Measurements from ENCODE around the gene KDELR3.

KDELR3 gene

GRCh38 chr22:38505541-38506117 lies 37.7 kb downstream of the KDELR3 start (continued):
- TF ChIP-seq ZNF660 (tag by site-specific recombination; IDR thresholded peaks at IDR 0.05): peak; percentile 54

GRCh38 chr22:38506118-38506962 lies 38.4 kb downstream of the KDELR3 start, which contains the start of gene DDX17:
Gene DDX17 (minus strand): TSS chr22:38506311.
- ChIA-PET POLR2A (interaction anchor here (0.7 to 0.8 kb wide), 2 partner anchors 60 to 338 kb away, joined by 3 read pairs; partner anchors contain the start of gene NPTXR), CTCF (interaction anchor here (0.6 kb wide), 1 partner anchor 35 kb away, joined by 3 read pairs; no protein-coding TSS in a partner anchor)
- peaks cover 19 to 41% of the 10 kb centered on the region in 2 experiments for H3K36me3 ChIP-seq (ENCODE audit: control insufficient read depth in 2 of 2, insufficient read depth in 1 of 2, low read length in 2 of 2)
- H3K4me3 ChIP-seq (ENCODE audit: low read depth, low read length): peak within 1 kb of the TSS; percentile 79
- H3K4me1 ChIP-seq (ENCODE audit: control insufficient read depth, insufficient read depth, low read length): 0 out of 2 replicates have a peak, but pooled peaks cover 5% of the 10 kb centered on the region
- no peaks in the 10 kb centered on the region for H3K9me3 ChIP-seq (ENCODE audit: control insufficient read depth, insufficient read depth, low read depth, low read length)
- peak within 1 kb of the TSS; percentile 100 for H3K27ac ChIP-seq (ENCODE audit: extremely low read depth, low read depth, low read length)
- TF ChIP-seq ZNF274 (IDR thresholded peaks at IDR 0.05; ENCODE audit: low read length) (no peak), ZNF274 (tag by site-specific recombination; IDR thresholded peaks at IDR 0.05; ENCODE audit: borderline replicate concordance) (no peak), ZFP37 (tag by site-specific recombination; IDR thresholded peaks at IDR 0.05) (0 out of 2 replicates have a peak, but pooled peaks have one; percentile 25), TSHZ1 (tag by site-specific recombination; IDR thresholded peaks at IDR 0.05; ENCODE audit: borderline replicate concordance) (no peak), ZNF19 (tag by site-specific recombination; IDR thresholded peaks at IDR 0.05; ENCODE audit: low read depth) (peak; percentile 77), GLI4 (tag by site-specific recombination; IDR thresholded peaks at IDR 0.05) (no peak), ZNF433 (tag by site-specific recombination; IDR thresholded peaks at IDR 0.05; ENCODE audit: low read depth) (no peak), ZNF366 (tag by site-specific recombination; conservative IDR thresholded peaks at IDR 0.05) (peak; percentile 52), ZXDB (tag by site-specific recombination; IDR thresholded peaks at IDR 0.05) (peak; percentile 74), ZNF175 (tag by site-specific recombination; IDR thresholded peaks at IDR 0.05) (no peak), ZNF335 (tag by site-specific recombination; conservative IDR thresholded peaks at IDR 0.05) (peak; percentile 92), ATF2 (tag by site-specific recombination; IDR thresholded peaks at IDR 0.05; ENCODE audit: low read depth) (peak; percentile 6; the same call in 1 of the 2 replicates), PBX3 (CRISPR knock-in tag; IDR thresholded peaks at IDR 0.05) (peak; percentile 69; the same call in 1 of the 2 replicates), PRDM1 (tag by site-specific recombination; IDR thresholded peaks at IDR 0.05) (peak; percentile 76), ZNF211 (tag by site-specific recombination; IDR thresholded peaks at IDR 0.05; ENCODE audit: low read depth) (no peak), ZNF239 (tag by site-specific recombination; IDR thresholded peaks at IDR 0.05) (no peak), ZNF639 (tag by site-specific recombination; IDR thresholded peaks at IDR 0.05) (peak; percentile 17; the same call in 1 of the 2 replicates), ZNF660 (tag by site-specific recombination; IDR thresholded peaks at IDR 0.05) (peak; percentile 92), ZNF600 (tag by site-specific recombination; IDR thresholded peaks at IDR 0.05) (peak; percentile 37; the same call in 1 of the 2 replicates), ZNF664 (tag by site-specific recombination; IDR thresholded peaks at IDR 0.05) (no peak), ZNF558 (tag by site-specific recombination; IDR thresholded peaks at IDR 0.05) (0 out of 2 replicates have a peak, but pooled peaks have one; percentile 21), KLF1 (tag by site-specific recombination; IDR thresholded peaks at IDR 0.05) (0 out of 2 replicates have a peak, but pooled peaks have one; percentile 34), ZNF174 (tag by site-specific recombination; IDR thresholded peaks at IDR 0.05) (no peak), HIC1 (tag by site-specific recombination; IDR thresholded peaks at IDR 0.05) (no peak), ZBTB17 (tag by site-specific recombination; IDR thresholded peaks at IDR 0.05) (peak; percentile 72)

Data from HEK293 (cell line).